Hair follicular keratinocyte (primary cell): ENCODE data around the gene MAPKAPK5. TPM values are rescaled to one million over a fixed set of nuclear protein-coding genes. Genes with fewer than 3 reads are reported as not detected.

ENCODE experiments used
- total RNA-seq: library from RNA; depleted of rRNA; stranded (reverse); fragments of >200 nt; gene quantifications from 2 replicates; pipeline ENCODE4 v1.2.3, GENCODE V29; 2015

MAPKAPK5 gene
- total RNA-seq = 52.4 and 56.6 TPM in 2 replicates

DNA sequence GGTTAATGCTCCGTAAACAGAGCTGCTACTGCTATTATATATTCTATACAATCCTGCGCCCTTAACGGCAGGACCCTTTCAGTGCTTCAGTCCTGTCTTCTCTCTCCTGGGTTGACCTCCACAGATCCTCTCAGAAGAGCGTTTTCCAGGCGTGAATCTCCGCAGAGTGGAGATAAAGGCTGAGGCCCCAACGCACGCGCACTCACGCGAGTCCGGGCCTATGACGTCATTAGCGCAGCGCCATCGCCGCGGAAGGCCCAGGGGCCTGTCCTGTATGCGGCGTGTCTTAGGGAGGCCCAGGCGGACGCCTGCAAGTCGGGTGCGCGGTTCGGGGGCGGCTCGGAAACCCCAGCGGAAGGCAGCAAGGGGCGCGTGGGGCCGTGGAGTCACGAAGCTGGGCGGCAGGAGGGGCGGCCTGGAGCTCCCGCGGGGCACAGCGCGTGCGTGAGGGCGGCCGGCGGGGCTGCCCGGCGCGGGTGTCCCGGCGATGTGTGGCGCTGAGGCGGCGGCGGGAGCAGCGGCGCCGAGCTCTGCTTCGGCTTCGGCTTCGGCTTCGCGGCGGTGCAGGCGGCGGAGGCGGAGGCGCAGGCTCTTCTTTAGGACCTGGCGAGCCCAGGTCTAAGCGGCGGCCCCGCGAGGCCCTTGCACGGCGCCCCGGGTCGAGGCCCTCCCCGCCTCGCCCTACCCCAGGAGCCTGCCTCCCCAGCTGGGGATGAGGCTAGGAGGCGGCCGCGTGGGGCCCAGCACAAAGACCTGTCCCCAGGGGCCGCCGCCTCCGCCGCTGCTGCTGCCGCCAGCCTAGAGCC lies at the start of gene MAPKAPK5:
Gene MAPKAPK5 (plus strand): TSS at position 479 of the 806 bp plus-strand sequence. CDS start 506 bp downstream, outside the sequence.

Other genes with a start within 250 kb of the MAPKAPK5 start
- 11.2 and 11.5 TPM in 2 replicates for gene ATXN2, start 242.9 kb upstream of the MAPKAPK5 start, total RNA-seq
- gene BRAP, start 156.3 kb upstream of the MAPKAPK5 start, total RNA-seq = 10.9 and 12.3 TPM in 2 replicates
- gene ACAD10, start 156.2 kb upstream of the MAPKAPK5 start, total RNA-seq = 14.6 and 17.2 TPM in 2 replicates
- 24.1 and 49.0 TPM in 2 replicates for gene ALDH2, start 75.3 kb upstream of the MAPKAPK5 start, total RNA-seq
- gene TMEM116, start 170.9 kb downstream of the MAPKAPK5 start, total RNA-seq = 5.2 and 5.7 TPM in 2 replicates
- gene ERP29, start 171.2 kb downstream of the MAPKAPK5 start, total RNA-seq = 85.7 and 86.2 TPM in 2 replicates